ENCODE results near the gene AIF1.
A peak's percentile ranks its signal among the peaks of the same experiment; 100 is the strongest.

AIF1 gene

DNA sequence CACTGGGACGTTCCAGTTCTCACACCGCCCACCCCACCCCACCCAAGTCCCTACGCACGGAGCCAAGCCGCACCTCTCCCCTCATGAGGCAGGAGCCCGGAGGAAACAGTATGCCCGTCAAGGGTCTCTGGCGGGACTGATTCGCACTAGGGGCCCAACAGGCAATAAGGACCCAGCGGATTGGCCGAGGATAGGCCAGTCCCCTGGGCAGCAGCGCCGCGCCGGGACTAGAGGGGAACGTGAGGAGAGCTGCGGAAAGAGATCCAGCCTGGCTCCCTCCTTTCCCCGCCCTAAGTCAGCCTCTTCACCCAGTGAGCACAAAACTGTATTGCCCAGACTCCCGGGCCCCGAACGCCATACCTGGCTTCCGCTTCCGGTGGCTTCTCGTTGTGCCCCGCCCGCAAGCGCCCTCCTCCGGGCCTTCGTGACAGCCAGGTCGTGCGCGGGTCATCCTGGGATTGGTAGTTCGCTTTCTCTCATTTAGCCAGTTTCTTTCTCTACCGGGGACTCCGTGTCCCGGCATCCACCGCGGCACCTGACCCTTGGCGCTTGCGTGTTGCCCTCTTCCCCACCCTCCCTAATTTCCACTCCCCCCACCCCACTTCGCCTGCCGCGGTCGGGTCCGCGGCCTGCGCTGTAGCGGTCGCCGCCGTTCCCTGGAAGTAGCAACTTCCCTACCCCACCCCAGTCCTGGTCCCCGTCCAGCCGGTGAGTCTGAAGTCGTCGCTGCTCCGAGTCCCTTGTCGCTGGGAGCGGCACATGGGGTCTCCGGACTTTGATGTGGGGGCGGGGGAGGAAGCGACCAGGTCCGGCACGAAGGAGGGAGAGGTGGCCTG lies 50.7 kb downstream of the AIF1 start, which contains the start of gene CSNK2B:
Gene CSNK2B (plus strand): TSS at position 580 of the 836 bp plus-strand sequence. CDS start 752 bp downstream, outside the sequence.
- DNase-seq = peak; percentile 97

DNA sequence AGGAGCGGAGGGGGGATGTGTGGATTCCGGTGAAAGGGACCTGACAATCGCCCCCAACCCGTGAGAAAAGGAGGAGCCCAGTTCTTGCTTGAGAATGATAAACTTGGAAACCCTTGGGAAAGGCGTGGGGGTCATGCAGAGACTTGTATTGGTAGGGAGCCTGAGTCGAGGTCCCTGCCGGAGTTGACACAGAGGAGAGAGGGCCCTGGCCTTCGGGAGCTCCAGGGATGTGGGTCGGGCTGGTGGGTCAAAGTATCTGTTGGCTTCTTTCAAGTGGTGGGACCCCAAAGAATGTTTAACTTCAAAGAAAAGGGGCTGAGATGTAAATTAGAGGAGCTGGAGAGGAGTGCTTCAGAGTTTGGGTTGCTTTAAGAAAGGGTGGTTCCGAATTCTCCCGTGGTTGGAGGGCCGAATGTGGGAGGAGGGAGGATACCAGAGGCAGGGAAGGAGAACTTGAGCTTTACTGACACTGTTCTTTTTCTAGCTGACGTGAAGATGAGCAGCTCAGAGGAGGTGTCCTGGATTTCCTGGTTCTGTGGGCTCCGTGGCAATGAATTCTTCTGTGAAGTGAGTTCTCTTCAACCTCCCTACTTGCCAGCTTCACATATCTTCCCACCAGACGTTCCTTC lies 51.4 kb downstream of the AIF1 start:
- no peak for DNase-seq
